GM23338 (cell line): ENCODE results near the gene LGALS3. TPM values are rescaled to one million over a fixed set of nuclear protein-coding genes. Genes with fewer than 3 reads are reported as not detected.

Experiments
- ATAC-seq: fragments of 200-7000 bp; cut with Tn5 transposase; 3 replicates; pipeline ENCODE4 v1.9.1; 2020
- DNase-seq: peaks from one replicate; pipeline ENCODE4 v3.0.0-alpha.2; 2015; ENCODE audit warnings: low spot score
- H2AFZ ChIP-seq: fragments of 200-600 bp; sonication (generic); 2 replicates; pipeline ENCODE4 v1.8.0; 2016; ENCODE audit warnings: antibody characterized with exemption, mild to moderate bottlenecking, moderate library complexity
- H3F3A ChIP-seq: fragments of 200-600 bp; sonication (generic); replicated peaks from 2 replicates; pipeline ENCODE4 v1.8.0; 2017; ENCODE audit warnings: antibody characterized with exemption, mixed run types, low read depth
- H3K27ac ChIP-seq: fragments of 200-600 bp; sonication (generic); 2 replicates; pipeline ENCODE4 v1.6.1; 2016; ENCODE audit warnings: low read depth
- H3K27me3 ChIP-seq: fragments of 200-600 bp; sonication (generic); 2 replicates; pipeline ENCODE4 v1.8.0; 2016; ENCODE audit warnings: mild to moderate bottlenecking, mixed run types, moderate library complexity; ENCODE audit not compliant: insufficient read depth
- H3K36me3 ChIP-seq: fragments of 200-600 bp; sonication (generic); 2 replicates; pipeline ENCODE4 v1.8.0; 2016; ENCODE audit warnings: mild to moderate bottlenecking; ENCODE audit not compliant: insufficient read depth
- H3K4me1 ChIP-seq: fragments of 200-600 bp; sonication (generic); 2 replicates; pipeline ENCODE4 v1.8.0; 2016; ENCODE audit warnings: mild to moderate bottlenecking, moderate library complexity; ENCODE audit not compliant: insufficient read depth
- H3K4me2 ChIP-seq: fragments of 200-600 bp; sonication (generic); 2 replicates; pipeline ENCODE4 v1.7.1; 2017; ENCODE audit warnings: mixed run types
- H3K4me3 ChIP-seq: fragments of 200-600 bp; sonication (generic); 2 replicates; pipeline ENCODE4 v1.6.1; 2016; ENCODE audit warnings: mixed run types
- H3K79me2 ChIP-seq: fragments of 200-600 bp; sonication (generic); replicated peaks from 2 replicates; pipeline ENCODE4 v1.8.0; 2017; ENCODE audit warnings: mild to moderate bottlenecking; ENCODE audit not compliant: insufficient read depth
- H3K9me2 ChIP-seq: fragments of 200-600 bp; sonication (generic); 2 replicates; pipeline ENCODE4 v1.8.0; 2017; ENCODE audit not compliant: insufficient read depth
- H4K20me1 ChIP-seq: fragments of 200-600 bp; sonication (generic); replicated peaks from 2 replicates; pipeline ENCODE4 v1.8.0; 2017; ENCODE audit warnings: mild to moderate bottlenecking; ENCODE audit not compliant: insufficient read depth
- H3K27ac Mint-ChIP-seq: 2 replicates; pipeline ENCODE4 v1.8.0; 2020; ENCODE audit warnings: inconsistent platforms, mild to moderate bottlenecking, moderate library complexity, mixed read lengths
- H3K27me3 Mint-ChIP-seq: 3 replicates; pipeline ENCODE4 v1.8.0; 2022; ENCODE audit warnings: low read depth, mild to moderate bottlenecking, moderate library complexity, mixed read lengths, inconsistent platforms; ENCODE audit not compliant: insufficient read depth, poor library complexity
- H3K36me3 Mint-ChIP-seq: 3 replicates; pipeline ENCODE4 v1.8.0; 2021; ENCODE audit warnings: low read depth, mild to moderate bottlenecking, inconsistent platforms, moderate library complexity, mixed read lengths
- H3K4me1 Mint-ChIP-seq: 3 replicates; pipeline ENCODE4 v1.8.0; 2020; ENCODE audit warnings: mild to moderate bottlenecking, inconsistent platforms, mixed read lengths
- H3K4me3 Mint-ChIP-seq: 3 replicates; pipeline ENCODE4 v1.8.0; 2021; ENCODE audit warnings: moderate library complexity, mild to moderate bottlenecking, inconsistent platforms, mixed read lengths
- H3K9me3 Mint-ChIP-seq: 3 replicates; pipeline ENCODE4 v1.8.0; 2020; ENCODE audit warnings: moderate library complexity, mild to moderate bottlenecking, inconsistent platforms, mixed read lengths
- CREB1 ChIP-seq: fragments of 250-450 bp; sonication (Bioruptor Pico); IDR thresholded peaks from 2 replicates; pipeline ENCODE4 v1.5.0; 2020; ENCODE audit warnings: low read depth, mild to moderate bottlenecking, moderate library complexity
- EZH2 ChIP-seq: fragments of 200-600 bp; sonication (generic); IDR thresholded peaks from one replicate; pipeline ENCODE4 v1.8.0; 2017; ENCODE audit warnings: antibody characterized with exemption, mild to moderate bottlenecking, low read depth; ENCODE audit not compliant: unreplicated experiment
- EZH2phosphoT487 ChIP-seq: fragments of 200-600 bp; sonication (generic); IDR thresholded peaks from one replicate; pipeline ENCODE4 v1.8.1; 2018; ENCODE audit warnings: antibody characterized with exemption; ENCODE audit not compliant: unreplicated experiment
- POLR2AphosphoS5 ChIP-seq: IDR thresholded peaks from 2 replicates; pipeline ENCODE4 v1.6.1; 2016; ENCODE audit warnings: antibody characterized with exemption, low read depth
- ZNF114 ChIP-seq: fragments of 250-450 bp; sonication (Bioruptor Pico); IDR thresholded peaks from 2 replicates; pipeline ENCODE4 v1.5.0; 2020; ENCODE audit warnings: mild to moderate bottlenecking, moderate library complexity
- ZNF331 ChIP-seq: fragments of 250-450 bp; sonication (Bioruptor Pico); IDR thresholded peaks from 2 replicates; pipeline ENCODE4 v1.5.0; 2020; ENCODE audit warnings: low read depth, mild to moderate bottlenecking, moderate library complexity
- polyA plus RNA-seq: library from polyadenylated mRNA; unstranded; fragments of >200 nt; fragmentation: Nextera tagmentation; extraction: Ambion mirVana; gene quantifications from 2 replicates; pipeline ENCODE4 v1.2.1, GENCODE V29; 2016
- total RNA-seq: library from RNA; depleted of rRNA; stranded (reverse); fragments of >200 nt; shearing (Covaris generic); gene quantifications from 2 replicates; pipeline ENCODE4 v1.2.3, GENCODE V29; 2014
- TF ChIP-seq, protein P1 (sequence below): fragments of 250-450 bp; sonication (Bioruptor Pico); IDR thresholded peaks from 2 replicates; pipeline ENCODE4 v1.5.0; 2020; ENCODE audit warnings: mild to moderate bottlenecking, moderate library complexity
- TF ChIP-seq, protein P2 (sequence below), 2 experiments: fragments of 200-600 bp in 1 of 2; sonication (generic) in 1 of 2; conservative IDR thresholded peaks; 2 replicates each; pipeline versions ENCODE4 v1.5.1 to v1.6.1; 2016 to 2017; ENCODE audit warnings: antibody characterized with exemption in 2 of 2, low read depth in 2 of 2, mild to moderate bottlenecking in 2 of 2, moderate library complexity in 1 of 2

The LGALS3 gene
- total and polyA plus RNA-seq, 2 experiments from 2014 or later = 7.2 to 10.9 TPM

DNA sequence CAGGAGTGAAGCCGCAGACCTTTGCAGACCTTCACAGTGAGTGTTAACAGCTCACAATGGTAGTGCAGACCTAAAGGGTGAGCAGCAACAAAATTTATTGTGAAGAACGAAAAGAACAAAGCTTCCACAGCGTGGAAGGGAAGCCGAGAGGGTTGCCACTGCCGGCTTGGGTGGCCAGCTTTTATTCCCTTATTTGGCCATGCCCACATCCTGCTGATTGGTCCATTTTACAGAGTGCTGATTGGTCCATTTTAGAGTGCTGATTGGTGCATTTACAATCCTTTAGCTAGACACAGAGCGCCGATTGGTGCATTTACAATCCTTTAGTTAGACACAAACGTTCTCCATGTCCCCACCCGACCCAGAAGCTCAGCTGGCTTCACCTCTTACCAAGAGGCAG lies 42.1 kb upstream of the LGALS3 start (continued):
- TF ChIP-seq, protein P1, sequence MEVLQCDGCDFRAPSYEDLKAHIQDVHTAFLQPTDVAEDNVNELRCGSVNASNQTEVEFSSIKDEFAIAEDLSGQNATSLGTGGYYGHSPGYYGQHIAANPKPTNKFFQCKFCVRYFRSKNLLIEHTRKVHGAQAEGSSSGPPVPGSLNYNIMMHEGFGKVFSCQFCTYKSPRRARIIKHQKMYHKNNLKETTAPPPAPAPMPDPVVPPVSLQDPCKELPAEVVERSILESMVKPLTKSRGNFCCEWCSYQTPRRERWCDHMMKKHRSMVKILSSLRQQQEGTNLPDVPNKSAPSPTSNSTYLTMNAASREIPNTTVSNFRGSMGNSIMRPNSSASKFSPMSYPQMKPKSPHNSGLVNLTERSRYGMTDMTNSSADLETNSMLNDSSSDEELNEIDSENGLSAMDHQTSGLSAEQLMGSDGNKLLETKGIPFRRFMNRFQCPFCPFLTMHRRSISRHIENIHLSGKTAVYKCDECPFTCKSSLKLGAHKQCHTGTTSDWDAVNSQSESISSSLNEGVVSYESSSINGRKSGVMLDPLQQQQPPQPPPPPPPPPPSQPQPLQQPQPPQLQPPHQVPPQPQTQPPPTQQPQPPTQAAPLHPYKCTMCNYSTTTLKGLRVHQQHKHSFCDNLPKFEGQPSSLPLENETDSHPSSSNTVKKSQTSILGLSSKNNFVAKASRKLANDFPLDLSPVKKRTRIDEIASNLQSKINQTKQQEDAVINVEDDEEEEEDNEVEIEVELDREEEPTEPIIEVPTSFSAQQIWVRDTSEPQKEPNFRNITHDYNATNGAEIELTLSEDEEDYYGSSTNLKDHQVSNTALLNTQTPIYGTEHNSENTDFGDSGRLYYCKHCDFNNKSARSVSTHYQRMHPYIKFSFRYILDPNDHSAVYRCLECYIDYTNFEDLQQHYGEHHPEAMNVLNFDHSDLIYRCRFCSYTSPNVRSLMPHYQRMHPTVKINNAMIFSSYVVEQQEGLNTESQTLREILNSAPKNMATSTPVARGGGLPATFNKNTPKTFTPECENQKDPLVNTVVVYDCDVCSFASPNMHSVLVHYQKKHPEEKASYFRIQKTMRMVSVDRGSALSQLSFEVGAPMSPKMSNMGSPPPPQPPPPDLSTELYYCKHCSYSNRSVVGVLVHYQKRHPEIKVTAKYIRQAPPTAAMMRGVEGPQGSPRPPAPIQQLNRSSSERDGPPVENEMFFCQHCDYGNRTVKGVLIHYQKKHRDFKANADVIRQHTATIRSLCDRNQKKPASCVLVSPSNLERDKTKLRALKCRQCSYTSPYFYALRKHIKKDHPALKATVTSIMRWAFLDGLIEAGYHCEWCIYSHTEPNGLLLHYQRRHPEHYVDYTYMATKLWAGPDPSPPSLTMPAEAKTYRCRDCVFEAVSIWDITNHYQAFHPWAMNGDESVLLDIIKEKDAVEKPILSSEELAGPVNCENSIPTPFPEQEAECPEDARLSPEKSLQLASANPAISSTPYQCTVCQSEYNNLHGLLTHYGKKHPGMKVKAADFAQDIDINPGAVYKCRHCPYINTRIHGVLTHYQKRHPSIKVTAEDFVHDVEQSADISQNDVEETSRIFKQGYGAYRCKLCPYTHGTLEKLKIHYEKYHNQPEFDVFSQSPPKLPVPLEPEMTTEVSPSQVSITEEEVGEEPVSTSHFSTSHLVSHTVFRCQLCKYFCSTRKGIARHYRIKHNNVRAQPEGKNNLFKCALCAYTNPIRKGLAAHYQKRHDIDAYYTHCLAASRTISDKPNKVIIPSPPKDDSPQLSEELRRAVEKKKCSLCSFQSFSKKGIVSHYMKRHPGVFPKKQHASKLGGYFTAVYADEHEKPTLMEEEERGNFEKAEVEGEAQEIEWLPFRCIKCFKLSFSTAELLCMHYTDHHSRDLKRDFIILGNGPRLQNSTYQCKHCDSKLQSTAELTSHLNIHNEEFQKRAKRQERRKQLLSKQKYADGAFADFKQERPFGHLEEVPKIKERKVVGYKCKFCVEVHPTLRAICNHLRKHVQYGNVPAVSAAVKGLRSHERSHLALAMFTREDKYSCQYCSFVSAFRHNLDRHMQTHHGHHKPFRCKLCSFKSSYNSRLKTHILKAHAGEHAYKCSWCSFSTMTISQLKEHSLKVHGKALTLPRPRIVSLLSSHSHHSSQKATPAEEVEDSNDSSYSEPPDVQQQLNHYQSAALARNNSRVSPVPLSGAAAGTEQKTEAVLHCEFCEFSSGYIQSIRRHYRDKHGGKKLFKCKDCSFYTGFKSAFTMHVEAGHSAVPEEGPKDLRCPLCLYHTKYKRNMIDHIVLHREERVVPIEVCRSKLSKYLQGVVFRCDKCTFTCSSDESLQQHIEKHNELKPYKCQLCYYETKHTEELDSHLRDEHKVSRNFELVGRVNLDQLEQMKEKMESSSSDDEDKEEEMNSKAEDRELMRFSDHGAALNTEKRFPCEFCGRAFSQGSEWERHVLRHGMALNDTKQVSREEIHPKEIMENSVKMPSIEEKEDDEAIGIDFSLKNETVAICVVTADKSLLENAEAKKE = no peak
- TF ChIP-seq POLR2AphosphoS5 = no peak
- no peak for TF ChIP-seq ZNF331 (CRISPR knock-in tag)
- no peak for TF ChIP-seq ZNF114 (CRISPR knock-in tag)
- no peak for TF ChIP-seq CREB1
- TF ChIP-seq EZH2phosphoT487 = no peak

DNA sequence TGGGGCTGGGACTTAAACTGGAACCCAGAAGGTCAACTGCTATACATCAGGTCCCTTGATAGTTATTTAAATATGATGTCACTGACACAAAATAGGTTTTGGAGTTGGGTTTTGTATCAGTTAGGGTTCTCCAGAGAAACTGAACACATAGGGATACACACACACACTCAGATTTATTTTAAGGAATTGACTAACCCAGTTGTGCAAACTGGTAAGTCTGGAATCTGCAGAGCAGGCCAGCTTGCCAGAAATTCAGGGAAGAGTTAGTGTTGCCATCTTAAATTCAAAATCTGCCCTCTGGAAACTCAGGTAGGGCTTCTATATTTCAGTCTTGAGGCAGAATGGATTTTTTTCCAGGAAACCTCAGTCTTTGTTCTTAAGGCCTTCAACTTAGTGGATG lies 40.7 kb upstream of the LGALS3 start:
- Histone ChIP-seq H3K4me1 (no peaks in the 10 kb centered on the region), H3K4me2 (no peak overlapping the region), H3K9me2 (no peaks in the 10 kb centered on the region), H3K27me3 (no peaks in the 10 kb centered on the region), H3K27ac (no peak overlapping the region), H3F3A (no peaks in the 10 kb centered on the region), H3K4me3 (no peak overlapping the region), H2AFZ (0 out of 2 replicates have a peak overlapping the region, but pooled peaks have one; percentile 28), H3K79me2 (no peaks in the 10 kb centered on the region), H4K20me1 (no peaks in the 10 kb centered on the region), H3K36me3 (no peaks in the 10 kb centered on the region)
- ATAC-seq (no peak), DNase-seq (no peak)
- Mint-ChIP-seq H3K4me3 (no peak overlapping the region), H3K36me3 (no peaks in the 10 kb centered on the region), H3K4me1 (peaks cover 3% of the 10 kb centered on the region; the same call in 1 of the 3 replicates), H3K27me3 (no peaks in the 10 kb centered on the region), H3K9me3 (no peaks in the 10 kb centered on the region; the same call in 2 of the 3 replicates), H3K27ac (no peak overlapping the region)
- TF ChIP-seq, protein P2, sequence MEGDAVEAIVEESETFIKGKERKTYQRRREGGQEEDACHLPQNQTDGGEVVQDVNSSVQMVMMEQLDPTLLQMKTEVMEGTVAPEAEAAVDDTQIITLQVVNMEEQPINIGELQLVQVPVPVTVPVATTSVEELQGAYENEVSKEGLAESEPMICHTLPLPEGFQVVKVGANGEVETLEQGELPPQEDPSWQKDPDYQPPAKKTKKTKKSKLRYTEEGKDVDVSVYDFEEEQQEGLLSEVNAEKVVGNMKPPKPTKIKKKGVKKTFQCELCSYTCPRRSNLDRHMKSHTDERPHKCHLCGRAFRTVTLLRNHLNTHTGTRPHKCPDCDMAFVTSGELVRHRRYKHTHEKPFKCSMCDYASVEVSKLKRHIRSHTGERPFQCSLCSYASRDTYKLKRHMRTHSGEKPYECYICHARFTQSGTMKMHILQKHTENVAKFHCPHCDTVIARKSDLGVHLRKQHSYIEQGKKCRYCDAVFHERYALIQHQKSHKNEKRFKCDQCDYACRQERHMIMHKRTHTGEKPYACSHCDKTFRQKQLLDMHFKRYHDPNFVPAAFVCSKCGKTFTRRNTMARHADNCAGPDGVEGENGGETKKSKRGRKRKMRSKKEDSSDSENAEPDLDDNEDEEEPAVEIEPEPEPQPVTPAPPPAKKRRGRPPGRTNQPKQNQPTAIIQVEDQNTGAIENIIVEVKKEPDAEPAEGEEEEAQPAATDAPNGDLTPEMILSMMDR (conservative IDR thresholded peaks at IDR 0.05; ENCODE audit: low read depth in 2 of 2) = no peak
- TF ChIP-seq EZH2 = no peak
- TF ChIP-seq POLR2AphosphoS5 = no peak
- no peak for TF ChIP-seq EZH2phosphoT487
- TF ChIP-seq, protein P1 = no peak
